PC-9 (cell line): ENCODE measurements around the gene PFKFB3. TPM values are rescaled to one million over a fixed set of nuclear protein-coding genes. Genes with fewer than 3 reads are reported as not detected.

Experiments
- BruUV-seq: library from RNA; stranded (reverse); fragments of 400-500 nt; replicated peaks from 2 replicates; lab custom pipeline; 2021; lab: Mats Ljungman, UMichigan
- CTCF ChIA-PET: fragments of 300-600 bp; sonication (Branson Sonifier 250); formaldehyde crosslinking; loops from one replicate; lab custom pipeline; 2022; ENCODE audit warnings: antibody characterized with exemption; lab: Charles Lee
- POLR2A ChIA-PET: fragments of 300-600 bp; sonication (Branson Sonifier 250); formaldehyde crosslinking; loops from one replicate; lab custom pipeline; 2022; ENCODE audit warnings: antibody characterized with exemption; ENCODE audit not compliant: unreplicated experiment; lab: Charles Lee
- DNase-seq, 2 experiments: peaks; one replicate each; pipeline versions ENCODE4 v3.0.0 to v3.0.0-alpha.2; 2015 to 2022; ENCODE audit warnings: mixed read lengths in 1 of 2
- H2AFZ ChIP-seq: fragments of 200-600 bp; sonication (generic); 2 replicates; pipeline ENCODE4 v1.8.1; 2017; ENCODE audit warnings: antibody characterized with exemption
- H3F3A ChIP-seq: fragments of 200-600 bp; sonication (generic); 2 replicates; pipeline ENCODE4 v1.8.1; 2017; ENCODE audit warnings: antibody characterized with exemption, mild to moderate bottlenecking, low read depth; ENCODE audit not compliant: insufficient read depth
- H3K27ac ChIP-seq: fragments of 200-600 bp; sonication (generic); 2 replicates; pipeline ENCODE4 v1.6.1; 2016; ENCODE audit warnings: mixed run types
- H3K27me3 ChIP-seq: fragments of 200-600 bp; sonication (generic); 2 replicates; pipeline ENCODE4 v1.6.1; 2016; ENCODE audit warnings: low read depth, mixed run types; ENCODE audit not compliant: insufficient read depth
- H3K36me3 ChIP-seq: fragments of 200-600 bp; sonication (generic); 2 replicates; pipeline ENCODE4 v1.6.1; 2016; ENCODE audit warnings: low read depth, mixed run types
- H3K4me1 ChIP-seq: fragments of 200-600 bp; sonication (generic); replicated peaks from 2 replicates; pipeline ENCODE4 v1.6.1; 2016; ENCODE audit warnings: mixed run types; ENCODE audit not compliant: insufficient read depth
- H3K4me2 ChIP-seq: fragments of 200-600 bp; sonication (generic); 2 replicates; pipeline ENCODE4 v1.6.1; 2017; ENCODE audit warnings: mixed run types
- H3K4me3 ChIP-seq: fragments of 200-600 bp; sonication (generic); 2 replicates; pipeline ENCODE4 v1.6.1; 2016; ENCODE audit warnings: mixed run types
- H3K79me2 ChIP-seq: fragments of 200-600 bp; sonication (generic); 2 replicates; pipeline ENCODE4 v1.6.1; 2017; ENCODE audit warnings: low read depth, mixed run types
- H3K9me2 ChIP-seq: fragments of 200-600 bp; sonication (generic); 2 replicates; pipeline ENCODE4 v1.8.1; 2017; ENCODE audit warnings: mild to moderate bottlenecking; ENCODE audit not compliant: insufficient read depth
- H3K9me3 ChIP-seq: fragments of 200-600 bp; sonication (generic); 2 replicates; pipeline ENCODE4 v1.8.1; 2016; ENCODE audit warnings: low read depth; ENCODE audit not compliant: insufficient read depth
- H4K20me1 ChIP-seq: fragments of 200-600 bp; sonication (generic); 2 replicates; pipeline ENCODE4 v1.8.1; 2017; ENCODE audit not compliant: insufficient read depth
- CTCF ChIP-seq: fragments of 200-600 bp; sonication (generic); conservative IDR thresholded peaks from 2 replicates; pipeline ENCODE4 v1.6.1; 2017; ENCODE audit warnings: mixed run types, antibody characterized with exemption, mild to moderate bottlenecking, moderate library complexity
- EZH2 ChIP-seq: fragments of 200-600 bp; sonication (generic); IDR thresholded peaks from 2 replicates; pipeline ENCODE4 v1.8.0; 2017; ENCODE audit warnings: antibody characterized with exemption, low read depth
- intact Hi-C: fragments of 100-400 bp; cut with micrococcal nuclease; formaldehyde crosslinking; loops from one replicate; pipeline ENCODE4 v1.10.0; 2022; ENCODE audit not compliant: unreplicated experiment
- total RNA-seq: library from RNA; stranded (reverse); gene quantifications from 2 replicates; pipeline ENCODE4 v1.2.3, GENCODE V29; 2021

Gene PFKFB3
- total RNA-seq, 1 experiment from 2014 or later = 37.8 TPM

GRCh38 chr10:6278519-6279120 lies 75.9 kb downstream of the PFKFB3 start:
- Histone ChIP-seq H3K4me1 (peaks cover 38% of the 10 kb centered on the region), H3K27me3 (no peaks in the 10 kb centered on the region), H3K79me2 (no peaks in the 10 kb centered on the region), H3K27ac (peak overlapping the region; percentile 77), H3K36me3 (no peaks in the 10 kb centered on the region), H2AFZ (no peak overlapping the region), H3K9me2 (no peaks in the 10 kb centered on the region), H4K20me1 (no peaks in the 10 kb centered on the region), H3K4me3 (no peak overlapping the region), H3K4me2 (no peak overlapping the region), H3K9me3 (no peaks in the 10 kb centered on the region), H3F3A (peaks cover 39% of the 10 kb centered on the region; the same call in 1 of the 2 replicates)
- intact Hi-C loops = loop anchor here (5.0 kb wide), 1 partner anchor 76 kb away; the partner anchor contains the start of gene PFKFB3
- DNase-seq = no peak
- ChIA-PET POLR2A (no interaction called here), CTCF (no interaction called here)
- no peak for TF ChIP-seq CTCF
- TF ChIP-seq EZH2 = no peak
- BruUV-seq = no TSS peak

- CTCF ChIA-PET = no interaction called here
Measured at GRCh38 chr10:6279540-6280267, 77.0 kb downstream of the PFKFB3 start.

More at GRCh38 chr10:6279540-6280267, 77.0 kb downstream of the PFKFB3 start:
- Histone ChIP-seq H3K4me1 (peaks cover 34% of the 10 kb centered on the region), H4K20me1 (no peaks in the 10 kb centered on the region), H3F3A (peaks cover 32% of the 10 kb centered on the region; the same call in 1 of the 2 replicates), H3K27ac (peak overlapping the region; percentile 77), H3K27me3 (no peaks in the 10 kb centered on the region), H3K4me3 (no peak overlapping the region), H3K36me3 (no peaks in the 10 kb centered on the region), H3K9me2 (no peaks in the 10 kb centered on the region), H3K4me2 (peak overlapping the region; percentile 59), H3K9me3 (no peaks in the 10 kb centered on the region), H2AFZ (peak overlapping the region; percentile 72; the same call in 1 of the 2 replicates), H3K79me2 (no peaks in the 10 kb centered on the region)
- peak; percentile 64 to 82 for DNase-seq
- TF ChIP-seq EZH2 (no peak), CTCF (no peak)
- intact Hi-C loops = loop anchor here (5.0 kb wide), 1 partner anchor 77 kb away; the partner anchor contains the start of gene PFKFB3
- TSS peak; percentile 20 for BruUV-seq
- POLR2A ChIA-PET = interaction anchor here (0.8 kb wide), 1 partner anchor 11 kb away, joined by 4 read pairs; no protein-coding TSS in a partner anchor
